DND-41 (cell line): Measurements from ENCODE around the gene CTU2.

ENCODE experiments used
- EZH2 ChIP-seq: IDR thresholded peaks from 3 replicates; pipeline ENCODE4 v1.6.1; 2012; ENCODE audit warnings: borderline replicate concordance, low read depth, mild to moderate bottlenecking, moderate library complexity, low read length, inconsistent platforms; ENCODE audit not compliant: severe bottlenecking
- TF ChIP-seq, protein P1 (sequence below): IDR thresholded peaks from 2 replicates; pipeline ENCODE4 v1.5.1; 2012; ENCODE audit warnings: borderline replicate concordance, low read length, moderate library complexity, mild to moderate bottlenecking; ENCODE audit not compliant: poor library complexity, severe bottlenecking; ENCODE audit errors: extremely low read depth

DNA sequence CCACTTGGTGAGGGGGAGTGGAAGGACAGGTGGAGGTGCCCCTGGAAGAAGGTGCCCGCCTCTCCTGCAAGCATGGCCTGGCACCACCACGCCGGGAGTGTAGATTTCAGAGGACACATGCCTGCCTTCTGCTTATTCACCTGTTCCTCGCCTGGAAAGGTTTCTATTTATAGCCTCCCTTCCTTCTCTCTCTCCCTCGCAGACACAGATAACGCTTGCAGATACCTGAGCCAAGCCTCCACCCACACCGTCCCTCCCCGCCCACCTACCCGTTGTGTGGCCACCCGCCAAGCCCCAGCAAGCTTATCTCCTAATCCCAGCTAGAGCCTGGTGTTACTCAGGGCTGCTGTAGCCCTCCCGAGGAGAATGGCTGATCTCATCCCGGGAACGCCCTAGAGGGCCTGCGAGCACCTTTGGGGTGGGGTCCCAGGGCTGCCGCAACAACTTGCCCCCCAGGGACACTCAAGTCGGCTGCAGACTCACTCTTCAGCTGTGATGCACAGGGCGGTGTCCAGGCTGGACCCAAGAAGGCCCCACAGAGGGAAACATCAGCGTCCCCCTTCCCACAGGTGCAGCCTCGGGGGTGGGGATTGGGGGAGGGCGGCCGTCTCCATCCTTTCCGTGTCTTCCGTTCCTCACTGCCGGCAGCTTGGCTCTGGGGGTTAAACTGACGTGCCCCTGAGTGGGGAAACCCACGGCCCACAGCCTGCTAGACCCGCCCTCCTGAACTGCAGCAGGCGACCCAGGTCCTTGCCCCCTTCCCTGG is 18.1 kb upstream of the CTU2 start:
- TF ChIP-seq, protein P1, sequence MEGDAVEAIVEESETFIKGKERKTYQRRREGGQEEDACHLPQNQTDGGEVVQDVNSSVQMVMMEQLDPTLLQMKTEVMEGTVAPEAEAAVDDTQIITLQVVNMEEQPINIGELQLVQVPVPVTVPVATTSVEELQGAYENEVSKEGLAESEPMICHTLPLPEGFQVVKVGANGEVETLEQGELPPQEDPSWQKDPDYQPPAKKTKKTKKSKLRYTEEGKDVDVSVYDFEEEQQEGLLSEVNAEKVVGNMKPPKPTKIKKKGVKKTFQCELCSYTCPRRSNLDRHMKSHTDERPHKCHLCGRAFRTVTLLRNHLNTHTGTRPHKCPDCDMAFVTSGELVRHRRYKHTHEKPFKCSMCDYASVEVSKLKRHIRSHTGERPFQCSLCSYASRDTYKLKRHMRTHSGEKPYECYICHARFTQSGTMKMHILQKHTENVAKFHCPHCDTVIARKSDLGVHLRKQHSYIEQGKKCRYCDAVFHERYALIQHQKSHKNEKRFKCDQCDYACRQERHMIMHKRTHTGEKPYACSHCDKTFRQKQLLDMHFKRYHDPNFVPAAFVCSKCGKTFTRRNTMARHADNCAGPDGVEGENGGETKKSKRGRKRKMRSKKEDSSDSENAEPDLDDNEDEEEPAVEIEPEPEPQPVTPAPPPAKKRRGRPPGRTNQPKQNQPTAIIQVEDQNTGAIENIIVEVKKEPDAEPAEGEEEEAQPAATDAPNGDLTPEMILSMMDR, result no peak
- TF ChIP-seq EZH2, result no peak
